Measurements from ENCODE around the gene DCDC2. TPM values are rescaled to one million over a fixed set of nuclear protein-coding genes. Genes with fewer than 3 reads are reported as not detected.

Gene DCDC2
- total RNA-seq, 1 experiment from 2014 or later, result 5.6 TPM

- POLR2A ChIA-PET (ENCODE audit: unreplicated experiment), result interaction anchor here (0.6 kb wide), 1 partner anchor 310 kb away, joined by 3 read pairs; no protein-coding TSS in a partner anchor
- intact Hi-C loops (cut with micrococcal nuclease; ENCODE audit: unreplicated experiment), result no loop called here
- BruUV-seq (replicated peaks), result no TSS peak
- no peak for TF ChIP-seq CTCF (conservative IDR thresholded peaks at IDR 0.05)
- no peak for TF ChIP-seq EZH2 (IDR thresholded peaks at IDR 0.05; ENCODE audit: low read depth)
- peaks cover 9% of the 10 kb centered on the region; the same call in 1 of the 2 replicates for H3K27me3 ChIP-seq (ENCODE audit: insufficient read depth, low read depth)
- no peak overlapping the region for H2AFZ ChIP-seq
- H3K9me3 ChIP-seq (ENCODE audit: insufficient read depth, low read depth), result no peaks in the 10 kb centered on the region; the same call in 1 of the 2 replicates
- H3K36me3 ChIP-seq (ENCODE audit: low read depth), result no peaks in the 10 kb centered on the region
- H3K4me2 ChIP-seq, result no peak overlapping the region
- no peak overlapping the region for H3K4me3 ChIP-seq
- CTCF ChIA-PET, result no interaction called here
- DNase-seq, result no peak
- H3F3A ChIP-seq (ENCODE audit: insufficient read depth, low read depth), result no peaks in the 10 kb centered on the region
- no peaks in the 10 kb centered on the region for H3K4me1 ChIP-seq (replicated peaks; ENCODE audit: insufficient read depth)
- no peaks in the 10 kb centered on the region for H3K9me2 ChIP-seq (ENCODE audit: insufficient read depth)
- no peak overlapping the region for H3K27ac ChIP-seq
- no peaks in the 10 kb centered on the region for H4K20me1 ChIP-seq (ENCODE audit: insufficient read depth)
- H3K79me2 ChIP-seq (ENCODE audit: low read depth), result no peaks in the 10 kb centered on the region
Measured at GRCh38 chr6:24148154-24148570, 209.7 kb downstream of the DCDC2 start.

DNA sequence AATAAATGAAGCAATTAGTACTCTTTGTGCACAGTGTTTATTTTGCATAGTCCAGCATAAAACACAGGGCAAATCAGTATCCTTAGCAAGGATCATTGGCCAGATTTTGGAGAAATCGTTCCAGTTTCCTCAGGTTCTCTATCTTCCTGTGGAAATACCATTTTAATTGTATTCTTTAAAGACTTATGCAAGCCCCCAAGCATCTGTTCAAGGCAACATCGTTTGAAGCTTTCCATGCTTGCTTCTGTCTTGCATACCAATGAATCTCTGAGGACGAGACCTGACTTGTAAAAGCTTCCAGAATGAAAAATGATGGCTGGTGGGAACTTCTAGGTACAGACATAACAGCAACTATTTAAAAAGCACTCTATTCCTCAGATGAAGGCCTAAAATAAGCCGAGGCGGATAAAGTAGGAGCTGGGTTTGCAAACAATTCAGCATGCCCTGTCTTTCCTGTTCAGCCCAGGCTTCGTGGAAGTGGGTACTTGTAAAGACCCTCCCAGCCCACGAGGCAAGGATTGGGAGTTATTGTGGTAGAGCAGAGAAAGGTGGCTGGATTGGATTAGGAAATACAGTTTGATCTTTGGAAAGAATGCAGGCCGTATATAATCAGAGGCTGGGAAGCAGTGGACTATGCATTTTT lies 210.2 kb downstream of the DCDC2 start:
- ChIA-PET POLR2A (ENCODE audit: unreplicated experiment) (no interaction called here), CTCF (interaction anchor here (0.7 kb wide), 2 partner anchors 11 to 127 kb away, joined by 3 to 7 read pairs; no protein-coding TSS in a partner anchor)
- Histone ChIP-seq H3K79me2 (ENCODE audit: low read depth) (no peaks in the 10 kb centered on the region), H3K4me3 (no peak overlapping the region), H4K20me1 (ENCODE audit: insufficient read depth) (no peaks in the 10 kb centered on the region), H3K27me3 (ENCODE audit: insufficient read depth, low read depth) (peaks cover 9% of the 10 kb centered on the region; the same call in 1 of the 2 replicates), H3F3A (ENCODE audit: insufficient read depth, low read depth) (no peaks in the 10 kb centered on the region), H3K36me3 (ENCODE audit: low read depth) (no peaks in the 10 kb centered on the region), H3K9me2 (ENCODE audit: insufficient read depth) (no peaks in the 10 kb centered on the region), H3K4me2 (no peak overlapping the region), H3K4me1 (replicated peaks; ENCODE audit: insufficient read depth) (no peaks in the 10 kb centered on the region), H3K27ac (no peak overlapping the region), H3K9me3 (ENCODE audit: insufficient read depth, low read depth) (no peaks in the 10 kb centered on the region; the same call in 1 of the 2 replicates), H2AFZ (no peak overlapping the region)
- TF ChIP-seq EZH2 (IDR thresholded peaks at IDR 0.05; ENCODE audit: low read depth), result no peak
- TF ChIP-seq CTCF (conservative IDR thresholded peaks at IDR 0.05), result no peak
- no peak for DNase-seq
- intact Hi-C loops (cut with micrococcal nuclease; ENCODE audit: unreplicated experiment), result no loop called here
- no TSS peak for BruUV-seq (replicated peaks)

GRCh38 chr6:24146871-24147270 lies 211.0 kb downstream of the DCDC2 start:
- DNase-seq, result no peak
- peaks cover 9% of the 10 kb centered on the region; the same call in 1 of the 2 replicates for H3K27me3 ChIP-seq (ENCODE audit: insufficient read depth, low read depth)
- H3K9me3 ChIP-seq (ENCODE audit: insufficient read depth, low read depth), result no peaks in the 10 kb centered on the region; the same call in 1 of the 2 replicates
- H3K4me2 ChIP-seq, result no peak overlapping the region
- CTCF ChIA-PET, result interaction anchor here (0.7 kb wide), 1 partner anchor 11 kb away, joined by 7 read pairs; no protein-coding TSS in a partner anchor
- H4K20me1 ChIP-seq (ENCODE audit: insufficient read depth), result no peaks in the 10 kb centered on the region
- no peak overlapping the region for H2AFZ ChIP-seq
- POLR2A ChIA-PET (ENCODE audit: unreplicated experiment), result no interaction called here
- no peaks in the 10 kb centered on the region for H3K9me2 ChIP-seq (ENCODE audit: insufficient read depth)
- no peaks in the 10 kb centered on the region for H3K36me3 ChIP-seq (ENCODE audit: low read depth)
- intact Hi-C loops (cut with micrococcal nuclease; ENCODE audit: unreplicated experiment), result no loop called here
- no peaks in the 10 kb centered on the region for H3F3A ChIP-seq (ENCODE audit: insufficient read depth, low read depth)
- BruUV-seq (replicated peaks), result no TSS peak
- no peak overlapping the region for H3K27ac ChIP-seq
- no peaks in the 10 kb centered on the region for H3K79me2 ChIP-seq (ENCODE audit: low read depth)
- H3K4me1 ChIP-seq (replicated peaks; ENCODE audit: insufficient read depth), result no peaks in the 10 kb centered on the region
- TF ChIP-seq EZH2 (IDR thresholded peaks at IDR 0.05; ENCODE audit: low read depth), result no peak
- TF ChIP-seq CTCF (conservative IDR thresholded peaks at IDR 0.05), result no peak
- H3K4me3 ChIP-seq, result no peak overlapping the region
